GM19328 (cell line): Measurements from ENCODE around the gene CIB4.

ENCODE experiments used
- ATAC-seq: cut with Tn5 transposase; IDR thresholded peaks from one replicate; pipeline ENCODE4 v1.9.1; 2021; ENCODE audit warnings: mild to moderate bottlenecking, moderate library complexity; ENCODE audit not compliant: unreplicated experiment

Gene CIB4

GRCh38 chr2:26533661-26534060 lies 107.5 kb downstream of the CIB4 start:
- no peak for ATAC-seq

DNA sequence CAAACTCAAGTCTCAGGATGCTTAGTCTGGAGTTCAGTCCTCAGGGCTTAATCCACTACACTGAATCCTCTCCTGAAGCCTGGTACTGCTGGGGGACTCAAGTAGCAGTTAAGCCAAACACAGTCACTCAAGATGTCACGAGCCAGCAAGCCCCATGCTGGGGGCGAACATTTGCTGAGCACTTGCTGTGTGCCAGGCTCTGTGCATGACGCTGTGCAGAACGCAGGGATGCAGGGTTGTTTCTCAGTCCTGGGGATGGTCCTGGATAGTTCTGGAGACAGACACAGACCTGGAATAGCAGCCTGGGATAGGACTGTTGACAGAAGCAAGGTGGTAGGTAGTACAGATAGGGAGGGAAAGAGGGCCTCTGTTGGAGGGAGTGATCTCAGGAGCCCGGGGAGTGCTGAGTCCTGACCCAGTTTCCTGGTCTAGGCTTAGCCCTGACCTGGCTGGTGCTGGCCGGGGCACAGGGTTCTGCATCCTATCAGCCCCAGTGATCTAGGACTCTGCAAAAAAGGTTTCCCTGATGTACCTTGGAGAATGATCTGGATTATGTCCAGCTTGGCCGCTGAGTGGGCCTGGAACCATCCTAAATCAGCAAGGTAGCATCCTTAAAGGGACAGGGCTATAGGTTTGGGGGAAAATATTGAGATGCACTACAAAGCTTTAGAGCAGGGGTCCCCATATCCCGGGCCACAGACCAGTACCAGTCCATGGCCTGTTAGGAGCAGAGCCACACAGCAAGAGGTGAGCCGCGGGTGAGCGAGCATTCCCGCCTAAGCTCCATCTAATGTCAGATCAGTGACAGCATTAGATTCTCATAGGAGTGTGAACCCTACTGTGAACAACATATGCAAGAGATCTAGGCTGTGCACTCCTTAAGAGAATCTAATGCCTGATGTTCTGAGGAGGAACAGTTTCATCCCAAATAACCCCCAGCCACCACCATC lies 108.6 kb downstream of the CIB4 start:
- ATAC-seq: no peak
